DMS53 treated with DMSO at 0.1 percent for 48 hours (cell line): ENCODE results near the gene DNMT3L.
"Not testable (repeated sequence)": the region's sequence is repeated elsewhere in the genome, so short reads cannot be mapped to it uniquely, and the experiment has no call there.

Experiments used
- DNase-seq: peaks from one replicate; lab custom pipeline; 2025; ENCODE audit not compliant: unreplicated experiment; lab: John Stamatoyannopoulos, UW

DNMT3L gene

DNA sequence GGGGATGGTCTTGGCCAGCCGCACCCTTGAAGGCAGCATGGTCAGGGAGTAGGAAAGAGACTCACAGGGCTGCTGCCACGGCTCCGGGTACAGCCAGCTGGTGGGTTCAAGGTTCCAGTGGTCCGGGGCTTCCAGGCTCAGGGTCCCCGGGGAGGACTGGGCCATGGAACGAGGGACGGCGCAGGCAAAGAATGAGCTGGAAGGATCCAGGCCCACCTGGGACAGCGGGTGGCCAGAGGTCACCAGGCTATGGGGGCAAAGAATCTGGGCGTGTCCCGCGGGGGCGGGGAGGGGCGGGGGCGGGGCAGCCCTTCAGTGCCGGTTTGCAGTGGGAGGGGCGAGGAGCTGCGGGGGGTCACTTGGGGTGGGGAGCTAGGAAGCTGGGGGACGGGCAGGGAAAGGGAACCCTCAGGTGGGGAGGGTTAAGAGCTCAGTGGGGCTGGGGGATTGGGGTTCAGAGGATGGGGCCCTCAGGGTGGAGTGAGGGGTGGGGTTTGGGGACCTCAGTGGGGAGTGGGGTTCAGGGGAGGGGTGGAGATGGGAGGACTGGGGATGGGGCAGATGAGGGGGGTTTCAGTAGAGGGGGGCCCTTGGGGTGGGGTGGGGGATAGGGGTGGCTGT is at the start of gene DNMT3L:
Gene DNMT3L, minus strand, starts transcription at position 223 of the 621 bp plus-strand sequence. CDS start 638 bp downstream, outside the sequence.
- DNase-seq: no peak

DNA sequence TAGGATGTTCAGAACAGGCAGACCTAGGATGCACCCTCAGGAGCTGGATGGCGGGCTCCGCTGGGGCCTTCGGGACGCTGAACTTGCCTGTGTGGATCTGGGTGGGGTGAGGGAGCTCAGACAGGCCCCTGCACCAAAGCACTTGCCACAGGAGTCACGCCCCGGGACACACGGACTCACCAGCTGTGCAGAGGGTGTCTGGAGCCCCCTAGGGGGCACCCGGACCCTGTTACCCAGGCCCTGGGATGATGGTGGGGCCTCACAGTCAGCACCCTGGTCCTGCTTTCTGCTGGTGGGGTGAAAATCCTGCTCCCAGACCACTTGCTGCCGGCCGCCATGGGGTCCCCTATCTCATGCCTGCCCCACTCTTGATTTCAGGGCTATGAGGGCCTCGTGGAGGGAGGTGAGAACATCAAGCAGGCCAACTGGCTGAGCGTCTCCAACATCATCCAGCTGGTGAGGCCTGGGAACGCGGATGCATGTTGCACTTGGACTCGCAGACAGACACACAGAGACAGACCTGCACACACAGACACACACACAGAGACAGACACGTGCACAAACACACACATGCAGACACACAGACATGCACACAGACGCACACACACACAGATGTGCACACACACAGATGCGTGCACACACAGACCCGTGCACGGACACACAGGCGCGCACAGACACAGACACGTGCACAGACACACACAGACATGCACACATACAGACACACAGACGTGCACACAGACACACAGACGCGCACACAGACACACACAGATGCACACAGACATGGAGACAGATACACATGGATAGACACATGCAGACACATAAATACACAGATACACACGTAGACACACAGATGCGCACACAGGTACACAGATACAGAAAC is 49.2 kb upstream of the DNMT3L start:
- no peak for DNase-seq

DNA sequence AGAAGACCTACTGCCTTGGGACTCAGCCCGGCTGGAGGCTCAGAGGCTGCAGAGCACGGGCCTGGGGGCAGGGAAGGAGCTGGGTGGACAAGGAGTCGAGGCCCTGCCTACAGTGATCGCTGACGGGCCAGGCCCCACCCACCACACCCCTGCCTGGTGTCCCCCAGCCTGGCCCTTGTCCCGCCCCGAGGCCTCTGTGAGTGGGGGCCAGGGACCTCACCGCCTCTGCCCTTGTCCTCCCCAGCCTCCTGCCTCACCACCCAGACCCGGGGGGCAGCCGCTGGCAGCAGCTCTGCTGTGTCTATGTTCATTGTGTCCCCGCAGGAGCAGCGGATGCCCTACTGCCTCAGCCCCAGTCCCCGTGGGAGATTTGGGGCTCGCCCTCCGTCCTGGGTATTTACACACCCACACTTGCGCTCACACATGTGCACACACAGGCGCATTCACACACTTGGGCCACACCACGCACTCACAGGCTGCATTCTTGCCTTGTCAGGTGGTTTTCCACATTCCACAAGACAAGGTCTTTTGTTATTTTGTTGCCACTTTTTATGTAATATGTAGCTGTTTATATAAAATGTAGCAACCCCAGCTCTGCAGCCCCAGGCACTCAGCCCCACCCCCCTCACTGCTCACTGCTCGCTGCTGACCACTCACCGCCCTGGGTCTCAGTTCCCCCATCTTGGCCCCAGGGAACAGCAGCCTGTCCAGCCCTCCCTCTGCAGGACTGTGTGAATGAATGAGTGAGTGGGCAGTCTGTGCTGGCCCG is 45.4 kb upstream of the DNMT3L start:
- DNase-seq: no peak

DNA sequence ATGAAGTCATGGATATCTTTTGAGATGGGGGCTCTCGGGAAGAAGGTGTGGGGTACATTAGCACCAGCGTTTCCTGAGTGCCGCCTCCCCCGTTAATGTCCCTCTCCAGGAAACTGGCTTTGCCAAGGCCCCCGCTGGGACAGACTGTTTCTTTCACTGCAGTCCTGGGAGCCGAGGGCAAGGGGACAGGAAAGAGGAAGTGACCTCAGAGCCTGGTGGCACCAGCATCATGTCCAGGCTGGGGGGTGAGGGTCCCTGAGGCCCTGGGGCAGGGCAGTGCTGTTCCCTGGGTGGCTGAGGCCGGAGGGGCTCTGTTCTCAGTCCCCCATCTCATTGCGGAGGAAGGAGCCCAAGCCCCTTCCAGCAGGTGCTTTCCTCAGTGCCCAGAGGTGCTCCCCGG is 44.0 kb upstream of the DNMT3L start:
- DNase-seq: no peak

DNA sequence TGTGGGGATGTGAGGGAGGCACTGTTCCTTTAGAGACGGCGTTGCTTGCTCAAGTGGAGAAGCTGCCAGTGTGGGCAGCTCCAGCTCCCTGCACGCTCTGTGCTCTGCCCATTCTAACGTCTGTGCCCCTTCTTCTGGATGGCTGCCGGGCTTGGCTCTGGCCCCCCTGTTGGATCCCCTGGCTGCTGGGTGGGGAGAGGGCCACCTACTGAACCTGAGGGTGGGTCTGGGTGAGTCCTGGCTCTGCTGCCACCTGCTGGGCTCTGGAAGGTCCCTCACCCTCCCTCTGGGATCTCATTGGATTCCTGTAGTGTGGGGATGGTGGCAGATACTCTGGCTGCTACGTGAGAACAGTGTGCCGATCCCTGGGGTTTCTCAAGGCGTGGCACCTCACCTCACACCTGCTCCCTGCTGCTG is 43.2 kb upstream of the DNMT3L start:
- DNase-seq: peak; percentile 5

DNA sequence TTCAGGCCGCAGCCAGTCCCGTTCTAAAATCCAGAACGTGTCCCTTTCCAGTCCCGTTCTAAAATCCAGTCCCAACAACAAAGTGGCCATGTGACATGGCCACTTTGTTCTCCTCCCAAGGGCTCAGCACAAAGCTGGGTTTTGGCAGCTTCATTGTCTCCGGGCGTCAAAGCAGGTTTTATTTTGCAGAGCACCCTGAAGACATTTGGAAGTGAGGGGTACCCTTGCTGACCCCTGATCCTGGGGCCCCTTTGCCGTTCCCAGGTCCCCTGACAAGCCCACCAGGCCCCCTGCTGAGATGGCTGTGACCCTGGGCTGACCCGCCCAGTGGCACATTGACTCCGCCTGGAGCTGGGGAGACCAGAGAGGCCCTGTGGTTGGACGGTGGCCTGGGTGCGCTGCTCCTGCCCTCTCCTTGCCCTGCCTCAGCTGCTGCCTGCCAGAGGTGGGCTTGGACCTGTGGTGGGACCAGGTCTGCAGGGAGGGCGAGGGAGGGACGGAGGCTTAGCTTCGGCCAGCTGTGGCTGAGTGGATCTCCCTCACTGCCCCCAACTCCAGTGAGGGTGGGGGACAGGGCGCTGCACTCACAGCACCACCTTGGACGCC is 42.4 kb upstream of the DNMT3L start:
- DNase-seq: no peak

DNA sequence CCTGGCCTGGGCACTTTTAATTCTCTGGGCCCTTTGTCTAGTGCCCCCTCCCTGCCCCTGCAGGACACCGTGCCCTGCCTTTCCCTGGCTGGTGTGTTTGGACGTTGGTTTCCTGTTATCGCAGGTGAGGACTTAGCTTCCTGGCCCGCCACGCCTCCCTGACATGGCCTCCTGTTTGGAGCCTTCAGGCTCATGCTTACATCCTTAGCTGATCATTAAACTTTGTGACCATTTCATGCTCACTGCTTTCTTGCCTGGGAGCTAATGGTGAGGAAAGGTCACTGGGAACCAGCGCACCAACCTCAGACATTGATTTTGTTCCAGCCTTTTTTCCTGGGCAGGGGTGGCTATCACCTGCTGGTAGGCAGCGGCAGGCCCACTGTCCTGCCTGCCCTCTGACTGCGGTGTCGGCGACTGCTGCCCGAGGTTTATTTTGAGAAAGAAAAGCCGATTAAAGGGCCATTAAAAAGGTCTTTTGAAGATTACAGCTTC is 41.8 kb upstream of the DNMT3L start:
- DNase-seq: no peak

DNA sequence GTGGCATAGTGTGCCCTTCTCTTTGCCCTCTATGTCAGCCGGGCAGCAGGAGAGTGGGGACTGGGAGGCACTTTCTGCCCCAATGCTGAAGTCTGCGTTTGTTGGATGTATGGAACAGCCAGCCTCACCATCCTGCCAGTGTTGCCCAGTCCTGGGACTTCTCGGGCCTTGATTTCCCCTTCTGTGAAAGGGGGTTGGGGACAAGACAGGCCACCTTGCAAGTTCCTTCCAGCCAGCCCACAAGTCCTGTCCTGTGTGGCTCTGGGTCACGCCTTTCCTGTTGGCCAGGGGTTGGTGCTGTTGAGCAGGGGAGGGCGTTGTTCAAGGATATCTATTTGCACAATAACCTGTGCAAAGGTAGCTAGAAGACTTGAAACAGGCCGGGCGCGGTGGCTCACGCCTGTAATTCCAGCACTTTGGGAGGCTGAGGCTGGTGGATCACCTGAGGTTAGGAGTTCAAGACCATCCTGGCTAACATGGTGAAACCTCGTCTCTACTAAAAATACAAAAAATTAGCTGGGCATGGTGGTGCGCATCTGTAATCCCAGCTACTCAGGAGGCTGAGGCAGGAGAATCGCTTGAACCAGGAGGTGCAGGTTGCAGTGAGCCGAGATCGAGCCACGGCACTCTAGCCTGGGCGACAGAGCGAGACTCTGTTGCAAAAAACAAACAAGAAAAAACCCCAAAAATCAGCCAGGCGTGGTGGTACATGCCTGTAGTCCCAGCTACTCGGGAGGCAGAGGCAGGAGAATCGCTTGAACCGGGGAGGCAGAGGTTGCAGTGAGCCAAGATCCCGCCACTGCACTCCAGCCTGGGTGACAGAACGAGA is 41.1 kb upstream of the DNMT3L start:
- not testable (repeated sequence) for DNase-seq

DNA sequence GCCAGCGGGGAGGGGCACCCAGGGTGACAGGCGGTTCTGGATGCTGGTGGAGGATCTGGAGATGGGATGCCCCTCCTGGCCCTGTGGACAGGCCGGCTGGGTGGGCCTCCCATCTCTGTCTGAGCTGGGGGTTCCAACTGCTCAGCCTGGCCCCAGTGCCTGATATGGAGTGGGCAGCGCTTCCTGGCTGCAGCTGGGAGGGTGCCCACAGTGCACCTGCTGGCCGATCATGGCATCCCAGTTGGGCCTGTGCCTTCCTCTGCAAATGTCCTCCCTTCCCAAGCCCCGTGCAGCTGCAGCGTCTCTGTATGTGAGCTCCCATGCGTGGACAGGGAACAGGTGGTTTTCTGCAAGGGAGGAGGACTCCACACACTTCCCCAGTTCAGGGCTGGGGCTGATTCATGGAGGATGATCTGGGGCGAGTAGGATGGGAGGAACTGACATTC is 40.3 kb upstream of the DNMT3L start:
- no peak for DNase-seq

DNA sequence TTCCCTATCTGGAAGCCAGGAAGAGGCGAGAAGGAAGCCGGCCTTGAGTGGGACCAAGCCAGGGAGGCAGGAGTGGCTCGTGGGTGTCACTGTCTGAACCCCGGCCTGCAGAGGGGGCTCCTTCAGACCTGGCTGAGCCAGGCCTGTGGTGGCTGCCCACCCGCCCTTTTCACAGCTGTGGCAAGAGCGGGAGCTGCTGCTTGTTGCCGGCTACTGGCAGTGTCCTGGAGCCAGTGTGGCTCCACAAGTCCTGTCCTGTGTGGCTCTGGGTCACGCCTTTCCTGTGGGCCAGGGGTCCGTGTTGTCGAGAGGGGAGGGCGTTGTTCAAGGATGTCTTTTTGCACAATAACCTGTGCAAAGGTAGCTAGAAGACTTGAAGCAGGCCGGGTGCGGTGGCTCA is 39.4 kb upstream of the DNMT3L start:
- DNase-seq: no peak

DNA sequence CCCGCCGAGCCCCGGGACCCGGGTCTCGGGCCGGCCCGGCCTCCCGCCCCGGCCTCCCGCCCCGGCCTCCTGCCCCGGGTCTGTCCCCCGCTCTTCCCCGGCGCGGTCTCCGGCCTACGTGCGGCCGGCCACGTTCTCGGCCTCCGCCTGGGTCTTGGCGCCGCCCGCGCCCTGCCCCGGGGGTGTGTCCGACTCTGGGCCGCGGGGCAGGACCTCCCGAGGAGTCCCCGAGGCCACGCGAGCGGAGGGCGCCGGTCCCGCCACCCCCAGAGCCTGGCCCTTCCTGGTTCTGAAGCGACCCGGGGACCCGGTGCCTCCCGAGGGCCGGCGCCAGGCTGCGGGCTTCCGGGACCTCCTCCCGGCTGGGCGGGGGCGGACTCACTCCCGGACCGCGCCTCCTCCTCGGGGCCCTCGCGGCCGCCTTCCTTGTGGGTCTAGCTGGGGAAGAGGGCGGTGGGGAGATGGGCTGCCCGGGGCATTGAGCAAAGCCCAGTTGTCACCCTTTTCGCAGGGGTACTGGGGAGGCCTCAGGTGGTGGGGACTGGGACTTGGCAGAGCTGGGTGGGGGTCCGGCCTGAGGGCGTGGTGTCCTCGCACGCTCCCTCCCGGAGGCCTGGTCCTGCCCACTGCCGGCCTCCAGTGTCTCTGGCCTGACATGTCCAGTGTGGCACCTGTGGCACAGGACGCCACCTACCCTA is 38.7 kb upstream of the DNMT3L start:
- peak; percentile 22 for DNase-seq

DNA sequence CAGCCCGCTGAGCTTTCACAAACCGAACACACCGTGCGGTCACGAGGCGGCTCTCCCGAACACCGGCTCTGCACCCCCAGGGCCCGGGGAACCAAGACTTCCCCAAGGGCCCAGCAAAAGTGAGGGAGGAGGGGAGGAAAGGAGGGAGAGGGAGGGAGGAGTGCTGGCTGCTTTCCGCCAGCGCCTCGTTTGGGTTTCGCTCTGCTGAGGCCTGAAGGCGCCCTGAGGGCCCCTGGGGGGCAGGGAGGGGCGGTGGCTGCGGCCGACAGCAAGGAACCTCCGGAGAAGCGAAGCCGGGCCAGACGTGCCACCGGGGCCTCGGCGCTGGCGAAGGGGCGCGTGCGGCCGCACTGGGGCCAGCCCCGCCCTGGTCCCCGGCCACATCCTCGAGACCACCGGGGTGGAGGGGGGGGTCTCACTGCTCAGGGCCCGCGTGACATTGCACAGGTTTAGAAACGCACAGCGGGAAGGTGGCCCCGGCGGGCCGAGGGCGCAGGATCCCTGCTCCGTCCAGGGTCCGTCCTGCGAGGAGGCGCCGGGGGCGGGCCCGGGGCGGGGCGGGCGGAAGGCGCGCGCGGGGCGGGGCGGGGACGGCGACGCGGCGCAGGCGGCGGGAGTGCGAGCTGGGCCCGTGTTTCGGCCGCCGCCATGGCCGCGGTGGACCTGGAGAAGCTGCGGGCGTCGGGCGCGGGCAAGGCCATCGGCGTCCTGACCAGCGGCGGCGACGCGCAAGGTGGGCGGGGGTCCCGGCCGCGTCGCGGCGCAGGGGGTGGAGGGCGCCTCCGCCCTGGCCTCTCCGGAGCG is 38.0 kb upstream of the DNMT3L start, which contains the start of gene PFKL:
Gene PFKL, plus strand, starts transcription at position 596 of the 804 bp plus-strand sequence. Its CDS starts 53 bp downstream, at position 649.
- DNase-seq: no peak

DNA sequence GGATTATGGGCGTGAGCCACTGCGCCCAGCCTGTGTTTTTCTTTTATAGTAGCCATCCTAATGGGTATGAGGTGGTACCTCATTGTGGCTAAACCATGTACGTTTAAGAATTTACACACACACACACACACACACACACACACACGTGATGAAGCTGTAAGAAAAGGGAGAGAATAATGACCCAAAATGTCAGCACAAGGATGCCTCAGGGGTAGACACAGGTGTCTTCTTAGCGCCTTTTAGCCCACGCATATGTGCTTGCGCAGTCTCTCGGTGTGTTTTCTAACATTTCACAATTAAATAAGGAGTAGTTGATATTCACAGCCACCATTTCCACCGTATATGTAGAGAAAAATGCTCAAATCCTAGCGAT is 37.4 kb upstream of the DNMT3L start:
- DNase-seq: no peak

DNA sequence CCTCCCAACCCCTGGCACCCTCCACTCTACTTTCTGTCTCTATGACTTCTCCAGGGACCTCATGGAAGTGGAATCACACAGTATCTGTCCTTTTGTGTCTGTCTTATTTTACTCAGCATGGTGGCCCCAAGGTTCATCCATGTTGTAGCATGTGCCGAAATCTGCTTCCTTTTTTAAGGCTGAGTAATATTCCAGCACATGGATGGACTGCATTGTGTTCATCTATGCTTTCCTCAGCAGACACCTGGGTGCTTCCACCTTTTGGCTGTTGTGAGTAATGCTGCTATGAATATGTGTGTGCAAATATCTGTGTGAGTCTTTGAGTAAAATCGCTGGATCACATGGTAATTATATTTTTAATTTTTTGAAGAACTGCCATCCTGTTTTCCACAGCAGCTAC is 36.6 kb upstream of the DNMT3L start:
- DNase-seq: no peak

DNA sequence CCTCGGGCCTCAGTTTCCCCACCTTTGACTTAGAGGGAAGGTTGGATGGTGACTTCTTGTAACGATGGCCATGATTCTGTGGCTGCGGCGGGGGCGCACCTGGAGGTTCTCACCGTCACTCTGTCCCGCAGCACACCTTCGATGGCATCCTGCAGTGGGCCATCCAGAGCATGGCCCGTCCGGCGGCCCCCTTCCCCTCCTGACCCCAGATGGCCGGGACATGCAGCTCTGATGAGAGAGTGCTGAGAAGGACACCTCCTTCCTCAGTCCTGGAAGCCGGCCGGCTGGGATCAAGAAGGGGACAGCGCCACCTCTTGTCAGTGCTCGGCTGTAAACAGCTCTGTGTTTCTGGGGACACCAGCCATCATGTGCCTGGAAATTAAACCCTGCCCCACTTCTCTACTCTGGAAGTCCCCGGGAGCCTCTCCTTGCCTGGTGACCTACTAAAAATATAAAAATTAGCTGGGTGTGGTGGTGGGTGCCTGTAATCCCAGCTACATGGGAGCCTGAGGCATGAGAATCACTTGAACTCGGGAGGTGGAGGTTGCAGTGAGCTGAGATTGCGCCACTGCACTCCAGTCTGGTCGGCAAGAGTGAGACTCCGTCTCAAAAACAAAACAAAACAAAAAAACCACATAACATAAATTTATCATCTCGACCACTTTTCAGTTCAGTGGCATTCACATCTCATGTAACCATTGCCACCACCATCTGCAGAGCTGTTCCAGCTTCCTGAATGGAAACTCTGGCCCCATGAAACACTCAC is 36.0 kb upstream of the DNMT3L start:
- DNase-seq: peak; percentile 66

DNA sequence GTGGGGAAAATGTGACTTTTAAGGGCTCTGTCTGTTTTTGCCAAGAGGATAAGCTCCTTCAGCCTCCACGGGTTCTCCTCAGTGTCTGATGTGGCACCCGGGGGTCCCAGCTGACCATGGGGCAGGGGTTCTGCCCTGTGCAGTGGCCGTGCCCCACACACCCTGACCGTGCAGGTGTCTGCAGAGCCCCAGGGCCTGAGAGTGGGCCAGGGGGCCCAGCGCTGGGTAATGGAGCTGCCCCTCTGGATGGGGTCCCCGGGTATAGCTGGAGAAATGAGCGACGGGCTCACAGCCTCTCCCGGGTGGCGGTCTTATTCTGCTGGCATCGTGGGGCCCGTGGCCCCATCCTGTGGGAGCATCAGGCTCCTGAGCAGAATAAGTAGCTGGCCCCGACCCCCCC is 35.2 kb upstream of the DNMT3L start:
- DNase-seq: no peak

DNA sequence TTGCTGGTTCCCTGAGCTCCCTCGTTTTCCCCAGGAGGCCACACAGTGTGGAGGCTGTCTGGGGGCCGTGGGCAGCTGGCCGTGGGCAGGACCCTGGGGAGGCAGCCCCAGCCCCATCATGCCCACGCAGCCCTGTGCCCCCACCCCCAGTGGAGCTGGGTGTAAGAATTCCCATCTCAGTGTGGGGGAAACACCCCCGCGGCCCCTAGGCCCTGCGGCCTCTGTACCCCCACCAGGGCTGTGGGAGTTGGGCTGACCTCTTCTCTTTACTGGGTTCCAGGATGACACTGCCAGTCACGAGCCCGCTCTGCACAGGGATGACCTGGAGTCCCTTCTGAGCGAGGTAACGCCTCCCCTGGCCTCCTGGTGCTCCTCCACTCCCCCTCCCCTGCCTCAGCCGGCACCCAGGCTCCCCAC is 34.4 kb upstream of the DNMT3L start:
- DNase-seq: no peak

DNA sequence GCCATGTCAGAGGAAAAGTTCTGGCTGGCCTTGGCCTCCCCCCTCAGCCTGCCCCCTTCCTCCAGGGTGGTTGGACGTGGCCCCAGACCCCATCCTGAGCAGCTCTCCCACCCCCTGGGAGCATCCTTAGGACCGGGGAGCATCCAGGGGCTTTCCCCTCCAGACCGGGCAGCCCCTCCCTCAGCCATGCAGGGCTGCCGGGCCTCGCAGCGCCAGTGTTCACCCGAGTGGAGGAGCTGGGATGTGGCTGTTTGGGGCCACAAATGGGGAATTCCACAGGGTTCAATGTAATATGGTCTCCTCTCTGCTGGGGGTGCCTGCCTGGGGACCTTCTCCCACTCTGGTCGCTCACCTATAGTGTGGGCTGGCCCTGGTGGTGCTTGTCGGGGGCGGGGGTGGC is 33.9 kb upstream of the DNMT3L start:
- DNase-seq: no peak
